Measurements from ENCODE around the gene IQSEC2.

The IQSEC2 gene

GRCh38 chrX:53308836-53309235 lies 27.5 kb upstream of the IQSEC2 start:
- Histone ChIP-seq H3K27me3 (ENCODE audit: insufficient read depth, low read length) (no peaks in the 10 kb centered on the region), H2BK120ac (ENCODE audit: insufficient read depth, low read length, poor library complexity) (no peak overlapping the region), H3K14ac (ENCODE audit: low read length) (no peak overlapping the region), H3K9ac (ENCODE audit: low read length) (no peak overlapping the region), H3K4ac (ENCODE audit: low read depth, low read length) (no peak overlapping the region), H3K18ac (ENCODE audit: low read length) (no peak overlapping the region), H4K8ac (ENCODE audit: low read depth, low read length) (no peak overlapping the region), H3K4me2 (ENCODE audit: low read length) (no peak overlapping the region), H3K27ac (ENCODE audit: low read depth, low read length) (no peak overlapping the region), H3K4me1 (ENCODE audit: control insufficient read depth in 1 of 2, insufficient read depth in 2 of 2, low read length in 2 of 2) (no peaks in the 10 kb centered on the region), H2BK5ac (ENCODE audit: low read depth, low read length, poor library complexity) (no peak overlapping the region), H4K91ac (ENCODE audit: low read depth, low read length) (no peak overlapping the region), H3K36me3 (ENCODE audit: control insufficient read depth in 1 of 2, insufficient read depth in 2 of 2, low read length in 2 of 2) (no peaks in the 10 kb centered on the region), H3K79me2 (ENCODE audit: control insufficient read depth, insufficient read depth, low read length, poor library complexity) (no peaks in the 10 kb centered on the region), H3K9me3 (ENCODE audit: insufficient read depth, low read depth, low read length) (no peaks in the 10 kb centered on the region), H2BK12ac (ENCODE audit: low read length) (no peak overlapping the region), H3K23ac (ENCODE audit: low read length) (no peak overlapping the region), H2AK5ac (ENCODE audit: low read length) (no peak overlapping the region), H4K12ac (ENCODE audit: low read depth, low read length) (no peak overlapping the region), H3K79me1 (ENCODE audit: low read length) (no peaks in the 10 kb centered on the region), H2AFZ (ENCODE audit: insufficient read depth, low read length, poor library complexity) (no peak overlapping the region), H3K4me3 (ENCODE audit: low read depth, low read length) (no peak overlapping the region)
- DNase-seq: no peak
- no CpG with 5 or more reads among the region's 4 CpGs for WGBS (ENCODE audit: extremely low coverage, insufficient coverage, insufficient read length)

- Histone ChIP-seq H3K4me3 (ENCODE audit: low read depth, low read length) (no peak overlapping the region), H3K27ac (ENCODE audit: low read depth, low read length) (no peak overlapping the region), H3K4me1 (ENCODE audit: control insufficient read depth in 1 of 2, insufficient read depth in 2 of 2, low read length in 2 of 2) (no peaks in the 10 kb centered on the region), H3K4me2 (ENCODE audit: low read length) (no peak overlapping the region), H2AK5ac (ENCODE audit: low read length) (no peak overlapping the region), H4K8ac (ENCODE audit: low read depth, low read length) (no peak overlapping the region), H3K27me3 (ENCODE audit: insufficient read depth, low read length) (no peaks in the 10 kb centered on the region), H3K79me1 (ENCODE audit: low read length) (no peaks in the 10 kb centered on the region), H2BK5ac (ENCODE audit: low read depth, low read length, poor library complexity) (no peak overlapping the region), H3K4ac (ENCODE audit: low read depth, low read length) (no peak overlapping the region), H3K18ac (ENCODE audit: low read length) (no peak overlapping the region), H4K91ac (ENCODE audit: low read depth, low read length) (no peak overlapping the region), H2BK12ac (ENCODE audit: low read length) (no peak overlapping the region), H3K79me2 (ENCODE audit: control insufficient read depth, insufficient read depth, low read length, poor library complexity) (no peaks in the 10 kb centered on the region), H2AFZ (ENCODE audit: insufficient read depth, low read length, poor library complexity) (no peak overlapping the region), H4K12ac (ENCODE audit: low read depth, low read length) (no peak overlapping the region), H3K36me3 (ENCODE audit: control insufficient read depth in 1 of 2, insufficient read depth in 2 of 2, low read length in 2 of 2) (no peaks in the 10 kb centered on the region), H3K23ac (ENCODE audit: low read length) (no peak overlapping the region), H2BK120ac (ENCODE audit: insufficient read depth, low read length, poor library complexity) (no peak overlapping the region), H3K9ac (ENCODE audit: low read length) (no peak overlapping the region), H3K14ac (ENCODE audit: low read length) (no peak overlapping the region), H3K9me3 (ENCODE audit: insufficient read depth, low read depth, low read length) (no peaks in the 10 kb centered on the region)
- no CpG with 5 or more reads among the region's 9 CpGs for WGBS (ENCODE audit: extremely low coverage, insufficient coverage, insufficient read length)
- no peak for DNase-seq
Measured at GRCh38 chrX:53305996-53306937, 24.9 kb upstream of the IQSEC2 start.

GRCh38 chrX:53305219-53305995 lies 24.0 kb upstream of the IQSEC2 start:
- Histone ChIP-seq H2BK5ac (ENCODE audit: low read depth, low read length, poor library complexity) (no peak overlapping the region), H3K9me3 (ENCODE audit: insufficient read depth, low read depth, low read length) (no peaks in the 10 kb centered on the region), H2BK12ac (ENCODE audit: low read length) (no peak overlapping the region), H4K12ac (ENCODE audit: low read depth, low read length) (no peak overlapping the region), H3K4me3 (ENCODE audit: low read depth, low read length) (no peak overlapping the region), H3K79me1 (ENCODE audit: low read length) (no peaks in the 10 kb centered on the region), H3K27ac (ENCODE audit: low read depth, low read length) (no peak overlapping the region), H2AK5ac (ENCODE audit: low read length) (no peak overlapping the region), H3K4me1 (ENCODE audit: control insufficient read depth in 1 of 2, insufficient read depth in 2 of 2, low read length in 2 of 2) (no peaks in the 10 kb centered on the region), H3K4me2 (ENCODE audit: low read length) (no peak overlapping the region), H3K27me3 (ENCODE audit: insufficient read depth, low read length) (no peaks in the 10 kb centered on the region), H4K8ac (ENCODE audit: low read depth, low read length) (no peak overlapping the region), H3K36me3 (ENCODE audit: control insufficient read depth in 1 of 2, insufficient read depth in 2 of 2, low read length in 2 of 2) (no peaks in the 10 kb centered on the region), H3K14ac (ENCODE audit: low read length) (no peak overlapping the region), H2AFZ (ENCODE audit: insufficient read depth, low read length, poor library complexity) (no peak overlapping the region), H2BK120ac (ENCODE audit: insufficient read depth, low read length, poor library complexity) (no peak overlapping the region), H4K91ac (ENCODE audit: low read depth, low read length) (no peak overlapping the region), H3K79me2 (ENCODE audit: control insufficient read depth, insufficient read depth, low read length, poor library complexity) (no peaks in the 10 kb centered on the region), H3K9ac (ENCODE audit: low read length) (no peak overlapping the region), H3K23ac (ENCODE audit: low read length) (no peak overlapping the region), H3K18ac (ENCODE audit: low read length) (no peak overlapping the region), H3K4ac (ENCODE audit: low read depth, low read length) (no peak overlapping the region)
- no CpG with 5 or more reads among the region's 8 CpGs for WGBS (ENCODE audit: extremely low coverage, insufficient coverage, insufficient read length)
- no peak for DNase-seq

GRCh38 chrX:53303195-53303594 lies 21.8 kb upstream of the IQSEC2 start:
- Histone ChIP-seq H3K4ac (ENCODE audit: low read depth, low read length) (no peak overlapping the region), H4K12ac (ENCODE audit: low read depth, low read length) (no peak overlapping the region), H3K4me3 (ENCODE audit: low read depth, low read length) (no peak overlapping the region), H3K27me3 (ENCODE audit: insufficient read depth, low read length) (no peaks in the 10 kb centered on the region), H3K36me3 (ENCODE audit: control insufficient read depth in 1 of 2, insufficient read depth in 2 of 2, low read length in 2 of 2) (no peaks in the 10 kb centered on the region), H3K4me1 (ENCODE audit: control insufficient read depth in 1 of 2, insufficient read depth in 2 of 2, low read length in 2 of 2) (no peaks in the 10 kb centered on the region), H3K4me2 (ENCODE audit: low read length) (no peak overlapping the region), H3K9me3 (ENCODE audit: insufficient read depth, low read depth, low read length) (no peaks in the 10 kb centered on the region), H3K14ac (ENCODE audit: low read length) (no peak overlapping the region), H2AFZ (ENCODE audit: insufficient read depth, low read length, poor library complexity) (no peak overlapping the region), H2BK5ac (ENCODE audit: low read depth, low read length, poor library complexity) (no peak overlapping the region), H2BK12ac (ENCODE audit: low read length) (no peak overlapping the region), H3K18ac (ENCODE audit: low read length) (no peak overlapping the region), H3K79me1 (ENCODE audit: low read length) (no peaks in the 10 kb centered on the region), H2AK5ac (ENCODE audit: low read length) (no peak overlapping the region), H4K8ac (ENCODE audit: low read depth, low read length) (no peak overlapping the region), H3K27ac (ENCODE audit: low read depth, low read length) (no peak overlapping the region), H4K91ac (ENCODE audit: low read depth, low read length) (no peak overlapping the region), H3K79me2 (ENCODE audit: control insufficient read depth, insufficient read depth, low read length, poor library complexity) (no peaks in the 10 kb centered on the region), H2BK120ac (ENCODE audit: insufficient read depth, low read length, poor library complexity) (no peak overlapping the region), H3K23ac (ENCODE audit: low read length) (no peak overlapping the region), H3K9ac (ENCODE audit: low read length) (no peak overlapping the region)
- no peak for DNase-seq
- WGBS (ENCODE audit: extremely low coverage, insufficient coverage, insufficient read length): no CpG with 5 or more reads among the region's 5 CpGs

Data from trophoblast cell (in vitro differentiated cells and primary cell).